Measurements from ENCODE around the gene MLH3.
A peak's percentile ranks its signal among the peaks of the same experiment; 100 is the strongest.

The MLH3 gene

GRCh38 chr14:74978416-74978947 lies 72.8 kb downstream of the MLH3 start:
- TF ChIP-seq TCF4 (CRISPR knock-in tag; IDR thresholded peaks at IDR 0.05; ENCODE audit: borderline replicate concordance): peak; percentile 80; the same call in 1 of the 2 replicates
- no peak for TF ChIP-seq GLIS3 (CRISPR knock-in tag; IDR thresholded peaks at IDR 0.05)
- ATAC-seq: peak; percentile 26; the same call in 2 of the 3 replicates

GRCh38 chr14:74977901-74978385 lies 73.3 kb downstream of the MLH3 start:
- no peak for ATAC-seq
- TF ChIP-seq, protein P1, sequence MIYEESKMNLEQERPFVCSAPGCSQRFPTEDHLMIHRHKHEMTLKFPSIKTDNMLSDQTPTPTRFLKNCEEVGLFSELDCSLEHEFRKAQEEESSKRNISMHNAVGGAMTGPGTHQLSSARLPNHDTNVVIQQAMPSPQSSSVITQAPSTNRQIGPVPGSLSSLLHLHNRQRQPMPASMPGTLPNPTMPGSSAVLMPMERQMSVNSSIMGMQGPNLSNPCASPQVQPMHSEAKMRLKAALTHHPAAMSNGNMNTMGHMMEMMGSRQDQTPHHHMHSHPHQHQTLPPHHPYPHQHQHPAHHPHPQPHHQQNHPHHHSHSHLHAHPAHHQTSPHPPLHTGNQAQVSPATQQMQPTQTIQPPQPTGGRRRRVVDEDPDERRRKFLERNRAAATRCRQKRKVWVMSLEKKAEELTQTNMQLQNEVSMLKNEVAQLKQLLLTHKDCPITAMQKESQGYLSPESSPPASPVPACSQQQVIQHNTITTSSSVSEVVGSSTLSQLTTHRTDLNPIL (CRISPR knock-in tag; IDR thresholded peaks at IDR 0.05; ENCODE audit: low read depth): no peak
- TF ChIP-seq ZFP30 (CRISPR knock-in tag; IDR thresholded peaks at IDR 0.05) (no peak), GLIS3 (CRISPR knock-in tag; IDR thresholded peaks at IDR 0.05) (no peak), ESRRG (CRISPR knock-in tag; IDR thresholded peaks at IDR 0.05) (no peak), PPARA (CRISPR knock-in tag; IDR thresholded peaks at IDR 0.05; ENCODE audit: borderline replicate concordance) (no peak), OSR1 (CRISPR knock-in tag; IDR thresholded peaks at IDR 0.05) (no peak), ZNF8 (CRISPR knock-in tag; IDR thresholded peaks at IDR 0.05) (no peak), TOX (CRISPR knock-in tag; IDR thresholded peaks at IDR 0.05; ENCODE audit: borderline replicate concordance) (no peak)
- TF ChIP-seq, protein P2, sequence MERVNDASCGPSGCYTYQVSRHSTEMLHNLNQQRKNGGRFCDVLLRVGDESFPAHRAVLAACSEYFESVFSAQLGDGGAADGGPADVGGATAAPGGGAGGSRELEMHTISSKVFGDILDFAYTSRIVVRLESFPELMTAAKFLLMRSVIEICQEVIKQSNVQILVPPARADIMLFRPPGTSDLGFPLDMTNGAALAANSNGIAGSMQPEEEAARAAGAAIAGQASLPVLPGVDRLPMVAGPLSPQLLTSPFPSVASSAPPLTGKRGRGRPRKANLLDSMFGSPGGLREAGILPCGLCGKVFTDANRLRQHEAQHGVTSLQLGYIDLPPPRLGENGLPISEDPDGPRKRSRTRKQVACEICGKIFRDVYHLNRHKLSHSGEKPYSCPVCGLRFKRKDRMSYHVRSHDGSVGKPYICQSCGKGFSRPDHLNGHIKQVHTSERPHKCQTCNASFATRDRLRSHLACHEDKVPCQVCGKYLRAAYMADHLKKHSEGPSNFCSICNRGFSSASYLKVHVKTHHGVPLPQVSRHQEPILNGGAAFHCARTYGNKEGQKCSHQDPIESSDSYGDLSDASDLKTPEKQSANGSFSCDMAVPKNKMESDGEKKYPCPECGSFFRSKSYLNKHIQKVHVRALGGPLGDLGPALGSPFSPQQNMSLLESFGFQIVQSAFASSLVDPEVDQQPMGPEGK (CRISPR knock-in tag; IDR thresholded peaks at IDR 0.05; ENCODE audit: borderline replicate concordance): no peak

GRCh38 chr14:74977164-74977900 lies 73.9 kb downstream of the MLH3 start:
- TF ChIP-seq POU6F1 (CRISPR knock-in tag; IDR thresholded peaks at IDR 0.05; ENCODE audit: borderline replicate concordance, low read depth): no peak
- no peak for TF ChIP-seq ZFP3 (CRISPR knock-in tag; IDR thresholded peaks at IDR 0.05)
- TF ChIP-seq ZFP30 (CRISPR knock-in tag; IDR thresholded peaks at IDR 0.05): no peak
- no peak for TF ChIP-seq OSR1 (CRISPR knock-in tag; IDR thresholded peaks at IDR 0.05)
- no peak for TF ChIP-seq CSDC2 (CRISPR knock-in tag; IDR thresholded peaks at IDR 0.05)
- TF ChIP-seq BACH2 (CRISPR knock-in tag; IDR thresholded peaks at IDR 0.05; ENCODE audit: borderline replicate concordance): no peak
- no peak for TF ChIP-seq TCF4 (CRISPR knock-in tag; IDR thresholded peaks at IDR 0.05; ENCODE audit: borderline replicate concordance)
- no peak for TF ChIP-seq SNAI2 (CRISPR knock-in tag; IDR thresholded peaks at IDR 0.05)
- no peak for ATAC-seq

DNA sequence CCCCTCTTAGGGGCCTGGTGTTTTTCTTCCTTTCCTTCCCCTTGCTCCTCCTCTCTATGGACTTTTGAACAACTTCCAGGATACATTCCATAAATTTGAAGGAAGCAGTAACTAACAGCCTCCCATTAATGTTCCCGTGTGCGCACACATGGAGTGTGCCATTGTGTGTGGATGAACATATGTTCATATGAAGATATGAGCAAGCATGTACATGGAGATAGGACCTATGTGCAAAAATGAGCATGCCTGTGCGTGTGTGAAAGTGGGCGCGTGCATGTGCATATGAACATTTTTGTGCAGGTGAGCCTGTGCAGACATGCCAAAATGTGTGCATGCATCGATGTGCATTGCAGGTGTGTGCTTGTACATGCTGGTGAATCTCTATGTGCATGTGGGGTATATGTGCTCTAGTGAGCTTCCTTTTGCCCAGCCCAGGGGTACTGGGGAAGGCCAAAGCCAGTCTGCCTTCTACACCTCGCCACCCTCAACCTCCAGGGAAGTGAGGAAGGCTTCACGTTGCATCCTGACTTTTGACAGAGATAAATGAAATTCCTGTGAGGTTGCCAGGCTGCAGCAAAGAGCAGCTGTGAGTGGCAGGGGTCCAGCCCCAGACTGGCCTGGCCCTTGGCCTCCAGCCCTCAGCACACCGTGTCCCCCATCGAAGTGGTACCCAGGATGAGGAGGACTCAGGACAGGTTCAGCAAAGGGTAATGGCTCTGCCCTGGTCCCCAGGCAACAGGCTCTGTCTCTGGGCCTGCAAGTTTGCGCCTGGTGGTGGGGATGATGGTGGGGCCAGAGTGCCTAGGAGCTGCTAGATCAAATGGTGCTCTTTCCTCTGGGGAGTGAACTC lies 74.8 kb downstream of the MLH3 start:
- TF ChIP-seq, protein P1 (CRISPR knock-in tag; IDR thresholded peaks at IDR 0.05; ENCODE audit: low read depth): no peak
- TF ChIP-seq ARNTL (CRISPR knock-in tag; IDR thresholded peaks at IDR 0.05; ENCODE audit: borderline replicate concordance, low read depth) (no peak), TOX (CRISPR knock-in tag; IDR thresholded peaks at IDR 0.05; ENCODE audit: borderline replicate concordance) (no peak), ZNF8 (CRISPR knock-in tag; IDR thresholded peaks at IDR 0.05) (no peak), OSR1 (CRISPR knock-in tag; IDR thresholded peaks at IDR 0.05) (no peak), SNAI2 (CRISPR knock-in tag; IDR thresholded peaks at IDR 0.05) (no peak), PPARA (CRISPR knock-in tag; IDR thresholded peaks at IDR 0.05; ENCODE audit: borderline replicate concordance) (no peak), ZC3H10 (CRISPR knock-in tag; IDR thresholded peaks at IDR 0.05) (no peak), BACH2 (CRISPR knock-in tag; IDR thresholded peaks at IDR 0.05; ENCODE audit: borderline replicate concordance) (no peak), ZNF70 (CRISPR knock-in tag; IDR thresholded peaks at IDR 0.05) (no peak)
- TF ChIP-seq, protein P2 (CRISPR knock-in tag; IDR thresholded peaks at IDR 0.05; ENCODE audit: borderline replicate concordance): no peak
- TF ChIP-seq, protein P3, sequence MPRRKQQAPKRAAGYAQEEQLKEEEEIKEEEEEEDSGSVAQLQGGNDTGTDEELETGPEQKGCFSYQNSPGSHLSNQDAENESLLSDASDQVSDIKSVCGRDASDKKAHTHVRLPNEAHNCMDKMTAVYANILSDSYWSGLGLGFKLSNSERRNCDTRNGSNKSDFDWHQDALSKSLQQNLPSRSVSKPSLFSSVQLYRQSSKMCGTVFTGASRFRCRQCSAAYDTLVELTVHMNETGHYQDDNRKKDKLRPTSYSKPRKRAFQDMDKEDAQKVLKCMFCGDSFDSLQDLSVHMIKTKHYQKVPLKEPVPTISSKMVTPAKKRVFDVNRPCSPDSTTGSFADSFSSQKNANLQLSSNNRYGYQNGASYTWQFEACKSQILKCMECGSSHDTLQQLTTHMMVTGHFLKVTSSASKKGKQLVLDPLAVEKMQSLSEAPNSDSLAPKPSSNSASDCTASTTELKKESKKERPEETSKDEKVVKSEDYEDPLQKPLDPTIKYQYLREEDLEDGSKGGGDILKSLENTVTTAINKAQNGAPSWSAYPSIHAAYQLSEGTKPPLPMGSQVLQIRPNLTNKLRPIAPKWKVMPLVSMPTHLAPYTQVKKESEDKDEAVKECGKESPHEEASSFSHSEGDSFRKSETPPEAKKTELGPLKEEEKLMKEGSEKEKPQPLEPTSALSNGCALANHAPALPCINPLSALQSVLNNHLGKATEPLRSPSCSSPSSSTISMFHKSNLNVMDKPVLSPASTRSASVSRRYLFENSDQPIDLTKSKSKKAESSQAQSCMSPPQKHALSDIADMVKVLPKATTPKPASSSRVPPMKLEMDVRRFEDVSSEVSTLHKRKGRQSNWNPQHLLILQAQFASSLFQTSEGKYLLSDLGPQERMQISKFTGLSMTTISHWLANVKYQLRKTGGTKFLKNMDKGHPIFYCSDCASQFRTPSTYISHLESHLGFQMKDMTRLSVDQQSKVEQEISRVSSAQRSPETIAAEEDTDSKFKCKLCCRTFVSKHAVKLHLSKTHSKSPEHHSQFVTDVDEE (CRISPR knock-in tag; IDR thresholded peaks at IDR 0.05): no peak
- no peak for ATAC-seq
